HTERT RPE-1 (cell line): ENCODE data around the gene TENT4A.

ENCODE experiments used
- in situ Hi-C: fragments of 300-500 bp; cut with MboI; formaldehyde crosslinking; loops from 4 replicates; pipeline ENCODE4 v1.14.3; 2020; ENCODE audit warnings: low sequenced_read_pairs

The TENT4A gene

GRCh38 chr5:6749026-6749716 is 35.9 kb downstream of the TENT4A start:
- in situ Hi-C loops: no loop called here

GRCh38 chr5:6750142-6750840 is 37.1 kb downstream of the TENT4A start:
- in situ Hi-C loops: no loop called here

GRCh38 chr5:6750951-6751685 is 37.9 kb downstream of the TENT4A start:
- in situ Hi-C loops: no loop called here

- in situ Hi-C loops: no loop called here
Observed at GRCh38 chr5:6752236-6752635, 39.0 kb downstream of the TENT4A start.

- in situ Hi-C loops: no loop called here
Observed at GRCh38 chr5:6752782-6753181, 39.5 kb downstream of the TENT4A start.

- in situ Hi-C loops: no loop called here
Observed at GRCh38 chr5:6753851-6754250, 40.6 kb downstream of the TENT4A start.

- in situ Hi-C loops: no loop called here
Observed at GRCh38 chr5:6754766-6755165, 41.5 kb downstream of the TENT4A start.

- in situ Hi-C loops: no loop called here
Observed at GRCh38 chr5:6755519-6755918, 42.3 kb downstream of the TENT4A start.

GRCh38 chr5:6755941-6756340 is 42.7 kb downstream of the TENT4A start:
- in situ Hi-C loops: no loop called here

- in situ Hi-C loops: no loop called here
Observed at GRCh38 chr5:6757414-6757969, 44.3 kb downstream of the TENT4A start.

GRCh38 chr5:6758236-6758635 is 45.0 kb downstream of the TENT4A start:
- in situ Hi-C loops: no loop called here

GRCh38 chr5:6758706-6759105 is 45.5 kb downstream of the TENT4A start:
- in situ Hi-C loops: no loop called here

- in situ Hi-C loops: no loop called here
Observed at GRCh38 chr5:6759401-6759800, 46.2 kb downstream of the TENT4A start.

GRCh38 chr5:6759983-6760382 is 46.8 kb downstream of the TENT4A start:
- in situ Hi-C loops: no loop called here

- in situ Hi-C loops: no loop called here
Observed at GRCh38 chr5:6760686-6761085, 47.5 kb downstream of the TENT4A start.

- in situ Hi-C loops: no loop called here
Observed at GRCh38 chr5:6761333-6761732, 48.1 kb downstream of the TENT4A start.

GRCh38 chr5:6762116-6762515 is 48.9 kb downstream of the TENT4A start:
- in situ Hi-C loops: no loop called here

- in situ Hi-C loops: no loop called here
Observed at GRCh38 chr5:6762697-6763096, 49.5 kb downstream of the TENT4A start.

- in situ Hi-C loops: no loop called here
Observed at GRCh38 chr5:6763191-6763590, 50.0 kb downstream of the TENT4A start.

- in situ Hi-C loops: no loop called here
Observed at GRCh38 chr5:6765612-6766525, 52.6 kb downstream of the TENT4A start.
